Left lung (tissue), 10 donors: ENCODE measurements around the gene PLXNA1. TPM values are rescaled to one million over a fixed set of nuclear protein-coding genes. Genes with fewer than 3 reads are reported as not detected.

Source experiments
- ATAC-seq: fragments of 200-7000 bp; cut with Tn5 transposase; one replicate; pipeline ENCODE4 v1.9.1; 2020; ENCODE audit warnings: moderate library complexity
- DNase-seq, 4 donors: peaks; one replicate each; pipeline ENCODE4 v3.0.0-alpha.2; 2013 to 2020
- H3K27ac ChIP-seq, 2 donors: fragments of 200-600 bp; sonication (generic) in 1 of 2; one replicate each; pipeline versions ENCODE4 v1.5.0 to v1.8.0; 2020 to 2021
- H3K27me3 ChIP-seq, 2 donors: fragments of 200-600 bp; sonication (generic) in 1 of 2; one replicate each; pipeline versions ENCODE4 v1.5.0 to v1.8.0; 2020 to 2021
- H3K36me3 ChIP-seq, 2 donors: fragments of 200-600 bp; sonication (generic) in 1 of 2; one replicate each; pipeline versions ENCODE4 v1.5.0 to v1.8.0; 2020 to 2021
- H3K4me1 ChIP-seq, 2 donors: fragments of 200-600 bp; one replicate each; pipeline ENCODE4 v1.8.0; 2021
- H3K4me3 ChIP-seq, 2 donors: fragments of 200-600 bp; sonication (generic) in 1 of 2; one replicate each; pipeline versions ENCODE4 v1.5.0 to v1.8.0; 2020 to 2021; ENCODE audit warnings: mild to moderate bottlenecking in 1 of 2
- H3K9me3 ChIP-seq, 2 donors: fragments of 200-600 bp; sonication (generic) in 1 of 2; one replicate each; pipeline versions ENCODE4 v1.5.0 to v1.8.0; 2020 to 2021
- intact Hi-C, 2 donors: fragments of 100-400 bp; cut with DNase I; formaldehyde crosslinking; loops; one replicate each; pipeline versions ENCODE4 v1.11.2 to v1.14.2; 2022
- polyA plus RNA-seq, 6 donors: library from polyadenylated mRNA; unstranded; fragments of 120-200 nt; gene quantifications; one replicate each; pipeline ENCODE4 v1.2.1, GENCODE V29; 2013; ENCODE audit not compliant: insufficient read length in 6 of 6
- total RNA-seq, 2 donors: library from RNA; stranded (reverse); fragmentation: NEBNext Ultra II Directional; extraction: Animal tissue kit (Norgen Biotek cat#: 25700); gene quantifications; one replicate each; pipeline ENCODE4 v1.2.1, GENCODE V29; 2021
- TF ChIP-seq, protein P1 (sequence below), 2 donors: fragments of 200-600 bp; sonication (generic) in 1 of 2; IDR thresholded peaks; one replicate each; pipeline versions ENCODE4 v1.5.0 to v1.8.0; 2021; ENCODE audit warnings: antibody characterized with exemption in 2 of 2
- donor health status: DM: no; HTN: yes; CAD: no.
- donor health status: DM: no; HTN: no; CAD: no.

The PLXNA1 gene
- total and polyA plus RNA-seq, 8 donors: 27.2 to 64.6 (median 32.0) TPM

DNA sequence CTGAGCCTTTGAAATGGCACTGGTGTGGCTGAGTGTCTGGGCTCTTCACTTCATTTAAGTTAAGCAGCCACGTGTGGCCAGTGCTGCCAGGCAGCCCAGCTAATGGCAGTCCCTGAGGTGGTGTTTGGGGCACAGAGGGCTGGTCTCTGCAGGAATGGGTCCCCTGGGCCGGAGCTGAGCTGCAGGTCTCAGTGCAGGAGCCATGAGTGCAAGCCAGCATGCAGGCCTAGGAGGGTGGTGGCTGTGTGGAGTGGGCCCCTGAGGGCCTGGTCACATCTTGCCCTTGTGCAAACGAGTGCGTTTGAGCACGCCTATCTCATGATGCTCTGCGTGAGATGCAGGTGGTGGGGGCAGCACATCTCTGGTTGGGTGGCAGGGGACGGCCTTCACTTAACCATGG, 48.9 kb downstream of the PLXNA1 start:
- H3K9me3 ChIP-seq: no peaks in the 10 kb centered on the region
- H3K27me3 ChIP-seq: no peaks in the 10 kb centered on the region
- peaks cover 5 to 11% of the 10 kb centered on the region in 2 donors for H3K4me1 ChIP-seq
- H3K36me3 ChIP-seq: peaks cover 0 to 78% of the 10 kb centered on the region in 2 donors
- H3K4me3 ChIP-seq: no peak overlapping the region
- H3K27ac ChIP-seq: no peak overlapping the region
- TF ChIP-seq, protein P1, sequence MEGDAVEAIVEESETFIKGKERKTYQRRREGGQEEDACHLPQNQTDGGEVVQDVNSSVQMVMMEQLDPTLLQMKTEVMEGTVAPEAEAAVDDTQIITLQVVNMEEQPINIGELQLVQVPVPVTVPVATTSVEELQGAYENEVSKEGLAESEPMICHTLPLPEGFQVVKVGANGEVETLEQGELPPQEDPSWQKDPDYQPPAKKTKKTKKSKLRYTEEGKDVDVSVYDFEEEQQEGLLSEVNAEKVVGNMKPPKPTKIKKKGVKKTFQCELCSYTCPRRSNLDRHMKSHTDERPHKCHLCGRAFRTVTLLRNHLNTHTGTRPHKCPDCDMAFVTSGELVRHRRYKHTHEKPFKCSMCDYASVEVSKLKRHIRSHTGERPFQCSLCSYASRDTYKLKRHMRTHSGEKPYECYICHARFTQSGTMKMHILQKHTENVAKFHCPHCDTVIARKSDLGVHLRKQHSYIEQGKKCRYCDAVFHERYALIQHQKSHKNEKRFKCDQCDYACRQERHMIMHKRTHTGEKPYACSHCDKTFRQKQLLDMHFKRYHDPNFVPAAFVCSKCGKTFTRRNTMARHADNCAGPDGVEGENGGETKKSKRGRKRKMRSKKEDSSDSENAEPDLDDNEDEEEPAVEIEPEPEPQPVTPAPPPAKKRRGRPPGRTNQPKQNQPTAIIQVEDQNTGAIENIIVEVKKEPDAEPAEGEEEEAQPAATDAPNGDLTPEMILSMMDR (IDR thresholded peaks at IDR 0.05): no peak
- no peak for ATAC-seq
- peak in 1 of 4 donors; percentile 74 for DNase-seq
- intact Hi-C loops: no loop called here

DNA sequence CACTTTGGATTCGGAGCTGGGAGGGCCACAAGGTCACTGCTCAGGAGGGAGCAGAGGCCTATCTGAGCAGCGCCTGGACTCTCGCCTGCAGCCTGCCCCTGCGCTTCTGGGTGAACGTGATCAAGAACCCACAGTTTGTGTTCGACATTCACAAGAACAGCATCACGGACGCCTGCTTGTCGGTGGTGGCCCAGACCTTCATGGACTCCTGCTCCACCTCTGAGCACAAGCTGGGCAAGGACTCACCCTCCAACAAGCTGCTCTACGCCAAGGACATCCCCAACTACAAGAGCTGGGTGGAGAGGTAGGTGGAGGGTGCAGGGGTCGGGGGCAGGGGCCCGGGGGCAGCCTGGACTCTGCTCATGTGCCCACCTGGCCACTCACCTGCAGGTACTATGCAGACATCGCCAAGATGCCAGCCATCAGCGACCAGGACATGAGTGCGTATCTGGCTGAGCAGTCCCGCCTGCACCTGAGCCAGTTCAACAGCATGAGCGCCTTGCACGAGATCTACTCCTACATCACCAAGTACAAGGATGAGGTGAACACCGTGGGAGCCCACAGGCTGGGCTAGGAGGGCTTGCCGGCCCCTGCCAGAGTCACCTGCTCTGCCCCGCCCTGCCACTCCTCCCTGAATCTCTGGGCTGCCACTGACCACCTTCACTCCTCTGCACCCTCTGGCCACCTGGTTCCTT, 49.5 kb downstream of the PLXNA1 start:
- ATAC-seq: no peak
- intact Hi-C loops: no loop called here
- Histone ChIP-seq H3K4me1 (peaks cover 5 to 11% of the 10 kb centered on the region in 2 donors), H3K27me3 (no peaks in the 10 kb centered on the region), H3K36me3 (peaks cover 0 to 72% of the 10 kb centered on the region in 2 donors), H3K4me3 (no peak overlapping the region), H3K27ac (no peak overlapping the region), H3K9me3 (no peaks in the 10 kb centered on the region)
- peak in 1 of 4 donors; percentile 57 for DNase-seq
- TF ChIP-seq, protein P1 (IDR thresholded peaks at IDR 0.05): no peak

Other genes starting within 250 kb of the PLXNA1 start
- gene PRR23E, start 210.0 kb downstream of the PLXNA1 start, total RNA-seq: not detected
- gene PRR23E, start 210.0 kb downstream of the PLXNA1 start, polyA plus RNA-seq: not detected